ENCODE data around the gene RPL5. TPM values are rescaled to one million over a fixed set of nuclear protein-coding genes. Genes with fewer than 3 reads are reported as not detected.

The RPL5 gene
- polyA plus RNA-seq, 1 donor from 2014 or later, result 1,645 TPM

DNA sequence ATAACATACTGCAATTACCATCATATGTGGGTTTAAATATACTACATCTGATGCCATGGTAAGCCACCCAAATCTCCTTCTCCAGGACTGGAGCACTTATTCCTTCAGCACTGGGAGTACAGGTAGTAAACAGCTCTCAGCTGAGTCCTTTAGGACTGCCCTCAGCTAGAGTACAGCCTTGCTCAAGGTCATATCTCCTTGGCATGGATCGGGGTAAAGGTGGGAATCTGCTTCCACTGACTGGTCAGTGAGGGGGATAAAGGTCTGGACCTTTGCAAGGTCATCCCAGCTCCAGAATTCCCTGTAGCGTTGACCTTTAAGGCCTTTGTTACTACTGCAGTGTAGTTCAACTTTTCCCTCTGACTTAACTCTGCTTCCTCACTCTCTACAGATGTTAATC is 38.8 kb downstream of the RPL5 start:
- Histone ChIP-seq H4K20me1 (ENCODE audit: insufficient read depth) (no peaks in the 10 kb centered on the region), H3K9me2 (ENCODE audit: insufficient read depth, low read length) (no peaks in the 10 kb centered on the region), H3K9ac (ENCODE audit: low read length) (no peak overlapping the region), H2AFZ (ENCODE audit: low read depth, low read length) (no peak overlapping the region), H3K4me2 (ENCODE audit: low read length) (no peak overlapping the region), H3K27me3 (ENCODE audit: insufficient read depth, low read depth, low read length) (no peaks in the 10 kb centered on the region), H3K9me3 (ENCODE audit: low read length) (peaks cover 3% of the 10 kb centered on the region), H3K27ac (ENCODE audit: low read length) (no peak overlapping the region), H3K4me3 (ENCODE audit: low read length) (no peak overlapping the region), H3F3A (ENCODE audit: insufficient read depth, low read length, poor library complexity, severe bottlenecking) (no peaks in the 10 kb centered on the region), H3K79me2 (replicated peaks; ENCODE audit: insufficient read depth, low read length) (no peaks in the 10 kb centered on the region), H3K36me3 (ENCODE audit: insufficient read depth, low read length) (no peaks in the 10 kb centered on the region)
- TF ChIP-seq POLR2AphosphoS5 (IDR thresholded peaks at IDR 0.05) (no peak), CTCF (IDR thresholded peaks at IDR 0.05; ENCODE audit: poor library complexity, severe bottlenecking) (no peak), SMC3 (conservative IDR thresholded peaks at IDR 0.05; ENCODE audit: poor library complexity) (no peak)

DNA sequence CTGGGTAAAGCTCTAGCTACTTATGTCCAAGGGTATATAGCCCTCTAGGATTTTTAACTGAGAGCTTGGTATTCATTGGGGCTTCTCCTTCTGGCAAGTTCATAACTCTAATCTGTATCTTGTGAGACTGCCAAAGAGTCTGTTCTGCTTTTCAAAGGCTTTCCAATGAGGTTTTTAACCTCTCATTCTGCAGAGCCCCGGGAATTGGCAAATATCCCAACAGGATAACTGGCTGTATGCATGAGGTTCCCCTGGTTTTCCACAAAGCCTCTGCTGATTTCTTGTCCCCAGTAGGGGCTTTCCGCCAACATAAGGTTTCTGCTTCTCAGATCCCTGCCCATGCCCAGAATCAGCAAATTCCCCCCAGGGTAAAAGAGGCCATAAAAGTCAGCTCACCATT is 40.9 kb downstream of the RPL5 start:
- H2AFZ ChIP-seq (ENCODE audit: low read depth, low read length), result no peak overlapping the region
- TF ChIP-seq CTCF (IDR thresholded peaks at IDR 0.05; ENCODE audit: poor library complexity, severe bottlenecking) (no peak), TAF1 (IDR thresholded peaks at IDR 0.05; ENCODE audit: low read depth) (no peak), SMC3 (conservative IDR thresholded peaks at IDR 0.05; ENCODE audit: poor library complexity) (no peak), EP300 (conservative IDR thresholded peaks at IDR 0.05; ENCODE audit: poor library complexity, severe bottlenecking) (no peak), MXI1 (conservative IDR thresholded peaks at IDR 0.05; ENCODE audit: poor library complexity, severe bottlenecking) (no peak), EZH2 (IDR thresholded peaks at IDR 0.05; ENCODE audit: borderline replicate concordance, insufficient read depth, low read length, poor library complexity, severe bottlenecking) (no peak), POLR2AphosphoS5 (IDR thresholded peaks at IDR 0.05) (no peak), RAD21 (conservative IDR thresholded peaks at IDR 0.05) (no peak)
- TF ChIP-seq, protein P1, sequence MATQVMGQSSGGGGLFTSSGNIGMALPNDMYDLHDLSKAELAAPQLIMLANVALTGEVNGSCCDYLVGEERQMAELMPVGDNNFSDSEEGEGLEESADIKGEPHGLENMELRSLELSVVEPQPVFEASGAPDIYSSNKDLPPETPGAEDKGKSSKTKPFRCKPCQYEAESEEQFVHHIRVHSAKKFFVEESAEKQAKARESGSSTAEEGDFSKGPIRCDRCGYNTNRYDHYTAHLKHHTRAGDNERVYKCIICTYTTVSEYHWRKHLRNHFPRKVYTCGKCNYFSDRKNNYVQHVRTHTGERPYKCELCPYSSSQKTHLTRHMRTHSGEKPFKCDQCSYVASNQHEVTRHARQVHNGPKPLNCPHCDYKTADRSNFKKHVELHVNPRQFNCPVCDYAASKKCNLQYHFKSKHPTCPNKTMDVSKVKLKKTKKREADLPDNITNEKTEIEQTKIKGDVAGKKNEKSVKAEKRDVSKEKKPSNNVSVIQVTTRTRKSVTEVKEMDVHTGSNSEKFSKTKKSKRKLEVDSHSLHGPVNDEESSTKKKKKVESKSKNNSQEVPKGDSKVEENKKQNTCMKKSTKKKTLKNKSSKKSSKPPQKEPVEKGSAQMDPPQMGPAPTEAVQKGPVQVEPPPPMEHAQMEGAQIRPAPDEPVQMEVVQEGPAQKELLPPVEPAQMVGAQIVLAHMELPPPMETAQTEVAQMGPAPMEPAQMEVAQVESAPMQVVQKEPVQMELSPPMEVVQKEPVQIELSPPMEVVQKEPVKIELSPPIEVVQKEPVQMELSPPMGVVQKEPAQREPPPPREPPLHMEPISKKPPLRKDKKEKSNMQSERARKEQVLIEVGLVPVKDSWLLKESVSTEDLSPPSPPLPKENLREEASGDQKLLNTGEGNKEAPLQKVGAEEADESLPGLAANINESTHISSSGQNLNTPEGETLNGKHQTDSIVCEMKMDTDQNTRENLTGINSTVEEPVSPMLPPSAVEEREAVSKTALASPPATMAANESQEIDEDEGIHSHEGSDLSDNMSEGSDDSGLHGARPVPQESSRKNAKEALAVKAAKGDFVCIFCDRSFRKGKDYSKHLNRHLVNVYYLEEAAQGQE (IDR thresholded peaks at IDR 0.05; ENCODE audit: borderline replicate concordance), result no peak
- no peak overlapping the region for H3K27ac ChIP-seq (ENCODE audit: low read length)
- no peaks in the 10 kb centered on the region for H4K20me1 ChIP-seq (ENCODE audit: insufficient read depth)
- no peak overlapping the region for H3K9ac ChIP-seq (ENCODE audit: low read length)
- no peaks in the 10 kb centered on the region for H3K9me2 ChIP-seq (ENCODE audit: insufficient read depth, low read length)
- H3F3A ChIP-seq (ENCODE audit: insufficient read depth, low read length, poor library complexity, severe bottlenecking), result no peaks in the 10 kb centered on the region
- H3K79me2 ChIP-seq (replicated peaks; ENCODE audit: insufficient read depth, low read length), result no peaks in the 10 kb centered on the region
- peaks cover 3% of the 10 kb centered on the region for H3K9me3 ChIP-seq (ENCODE audit: low read length)
- no peak overlapping the region for H3K4me3 ChIP-seq (ENCODE audit: low read length)
- no peak overlapping the region for H3K4me2 ChIP-seq (ENCODE audit: low read length)
- H3K27me3 ChIP-seq (ENCODE audit: insufficient read depth, low read depth, low read length), result no peaks in the 10 kb centered on the region
- no peaks in the 10 kb centered on the region for H3K36me3 ChIP-seq (ENCODE audit: insufficient read depth, low read length)

All from neural cell (in vitro differentiated cells).